Tibial nerve (tissue), 4 donors: ENCODE data around the gene DPEP2. TPM values are rescaled to one million over a fixed set of nuclear protein-coding genes. Genes with fewer than 3 reads are reported as not detected.
A peak's percentile ranks its signal among the peaks of the same experiment; 100 is the strongest.
"Not testable (repeated sequence)": the region's sequence is repeated elsewhere in the genome, so short reads cannot be mapped to it uniquely, and the experiment has no call there.

ENCODE experiments used
- DNase-seq, 2 donors: peaks; one replicate each; pipeline ENCODE4 v3.0.0-alpha.2; 2019; ENCODE audit warnings: low spot score in 2 of 2
- H3K27ac ChIP-seq, 4 donors: fragments of 200-600 bp; sonication (generic) in 3 of 4; one replicate each; pipeline ENCODE4 v1.5.1; 2017 to 2019; ENCODE audit warnings: mild to moderate bottlenecking in 1 of 4
- H3K27me3 ChIP-seq, 2 donors: fragments of 200-600 bp; sonication (generic) in 1 of 2; one replicate each; pipeline versions ENCODE4 v1.5.1 to v1.6.0; 2017 to 2019
- H3K36me3 ChIP-seq, 3 donors: fragments of 200-600 bp; sonication (generic); one replicate each; pipeline ENCODE4 v1.5.1; 2018 to 2019
- H3K4me1 ChIP-seq, 4 donors: fragments of 200-600 bp; sonication (generic) in 3 of 4; one replicate each; pipeline ENCODE4 v1.5.1; 2017 to 2019
- H3K4me3 ChIP-seq, 4 donors: fragments of 200-600 bp; sonication (generic) in 3 of 4; one replicate each; pipeline ENCODE4 v1.5.1; 2017 to 2019; ENCODE audit warnings: mild to moderate bottlenecking in 1 of 4, moderate library complexity in 1 of 4
- H3K9me3 ChIP-seq, 4 donors: fragments of 200-600 bp; sonication (generic) in 3 of 4; one replicate each; pipeline ENCODE4 v1.5.1; 2017 to 2019
- CTCF ChIP-seq, 5 experiments: fragments of 200-600 bp in 3 of 5; fragments of 450-650 bp in 2 of 5; sonication (generic) in 3 of 5; IDR thresholded peaks; one replicate each; pipeline ENCODE4 v1.5.1; 2016 to 2019; ENCODE audit warnings: antibody characterized with exemption in 5 of 5, mild to moderate bottlenecking in 3 of 5, moderate library complexity in 2 of 5
- EP300 ChIP-seq, 2 donors: sonication (generic); formaldehyde crosslinking; IDR thresholded peaks; one replicate each; pipeline ENCODE4 v1.6.1; 2017; ENCODE audit warnings: antibody characterized with exemption in 2 of 2, mild to moderate bottlenecking in 1 of 2
- POLR2A ChIP-seq, 2 donors: fragments of 450-650 bp; IDR thresholded peaks; one replicate each; pipeline ENCODE4 v1.6.1; 2017; ENCODE audit warnings: antibody characterized with exemption in 2 of 2, mild to moderate bottlenecking in 2 of 2, moderate library complexity in 2 of 2
- WGBS, 2 donors: methylation state at CpG; one replicate each; pipeline ENCODE4 v1.1.5; 2018; 5-methylcytosine and 5-hydroxymethylcytosine counted together
- total RNA-seq, 4 donors: library from RNA; depleted of rRNA; stranded (reverse); fragments of >200 nt; gene quantifications; one replicate each; pipeline ENCODE4 v1.1.0, GENCODE V29; 2016

DPEP2 gene
- total RNA-seq, 4 donors from 2014 or later: 1.0 to 12.6 (median 3.8) TPM

- DNase-seq: no peak
- Histone ChIP-seq H3K4me1 (no peaks in the 10 kb centered on the region), H3K9me3 (no peaks in the 10 kb centered on the region), H3K4me3 (no peak overlapping the region), H3K27me3 (peaks cover 0 to 9% of the 10 kb centered on the region in 2 donors), H3K27ac (no peak overlapping the region), H3K36me3 (no peaks in the 10 kb centered on the region)
- TF ChIP-seq CTCF (IDR thresholded peaks at IDR 0.05): no peak
- no peak for TF ChIP-seq EP300 (IDR thresholded peaks at IDR 0.05)
- TF ChIP-seq POLR2A (IDR thresholded peaks at IDR 0.05): no peak
- 88 to 100% methylated on average over 2 of the region's 2 CpGs for WGBS, 2 donors
Observed at GRCh38 chr16:67976205-67976604, 23.1 kb downstream of the DPEP2 start.

- Histone ChIP-seq H3K4me1 (no peaks in the 10 kb centered on the region), H3K27ac (no peak overlapping the region), H3K27me3 (peaks cover 0 to 7% of the 10 kb centered on the region in 2 donors), H3K36me3 (no peaks in the 10 kb centered on the region), H3K4me3 (no peak overlapping the region), H3K9me3 (no peaks in the 10 kb centered on the region)
- no peak for DNase-seq
- 71 to 73% methylated on average over 11 to 12 of the region's 14 CpGs for WGBS, 2 donors
- TF ChIP-seq CTCF (IDR thresholded peaks at IDR 0.05): no peak
Observed at GRCh38 chr16:67975321-67976105, 23.8 kb downstream of the DPEP2 start.

- WGBS, 2 donors: 91 to 92% methylated on average over 7 of the region's 7 CpGs
- H3K4me1 ChIP-seq, H3K27ac ChIP-seq, DNase-seq, H3K36me3 ChIP-seq, H3K9me3 ChIP-seq, H3K27me3 ChIP-seq, H3K4me3 ChIP-seq: not testable (repeated sequence)
Observed at GRCh38 chr16:67972285-67972684, 27.0 kb downstream of the DPEP2 start.

- Histone ChIP-seq H3K36me3 (no peaks in the 10 kb centered on the region), H3K4me1 (peaks cover 0 to 19% (median 14%) of the 10 kb centered on the region in 4 donors), H3K4me3 (no peak overlapping the region), H3K27me3 (no peaks in the 10 kb centered on the region), H3K27ac (no peak overlapping the region), H3K9me3 (no peaks in the 10 kb centered on the region)
- DNase-seq: no peak
- TF ChIP-seq CTCF (IDR thresholded peaks at IDR 0.05) (no peak), POLR2A (IDR thresholded peaks at IDR 0.05) (no peak), EP300 (IDR thresholded peaks at IDR 0.05) (no peak)
- 90 to 91% methylated on average over 9 of the region's 9 CpGs for WGBS, 2 donors
Observed at GRCh38 chr16:67971111-67971510, 28.2 kb downstream of the DPEP2 start.

GRCh38 chr16:67969254-67970039 is 29.8 kb downstream of the DPEP2 start:
- no peak for TF ChIP-seq CTCF (IDR thresholded peaks at IDR 0.05)
- no peak for TF ChIP-seq POLR2A (IDR thresholded peaks at IDR 0.05)
- no peak for TF ChIP-seq EP300 (IDR thresholded peaks at IDR 0.05)
- 37 to 38% methylated on average over 38 to 40 of the region's 40 CpGs for WGBS, 2 donors
- Histone ChIP-seq H3K36me3 (no peaks in the 10 kb centered on the region), H3K4me1 (peaks cover 0 to 36% (median 27%) of the 10 kb centered on the region in 4 donors), H3K27ac (peak overlapping the region; percentile 89 to 99 (median 96)), H3K4me3 (peak overlapping the region; percentile 80 to 100 (median 92)), H3K27me3 (no peaks in the 10 kb centered on the region), H3K9me3 (no peaks in the 10 kb centered on the region)
- DNase-seq: no peak
